Upper lobe of right lung (tissue), 1 donor: ENCODE data around the gene GCK. TPM values are rescaled to one million over a fixed set of nuclear protein-coding genes. Genes with fewer than 3 reads are reported as not detected.

ENCODE experiments used
- ATAC-seq: fragments of 200-7000 bp; cut with Tn5 transposase; one replicate; pipeline ENCODE4 v1.9.1; 2020; ENCODE audit warnings: mild to moderate bottlenecking, moderate library complexity
- DNase-seq: peaks from one replicate; pipeline ENCODE4 v3.0.0-alpha.2; 2020
- H3K27ac ChIP-seq: fragments of 200-600 bp; one replicate; pipeline ENCODE4 v1.8.0; 2022
- H3K27me3 ChIP-seq: fragments of 200-600 bp; one replicate; pipeline ENCODE4 v1.8.0; 2022; ENCODE audit warnings: mild to moderate bottlenecking
- H3K36me3 ChIP-seq: fragments of 200-600 bp; one replicate; pipeline ENCODE4 v1.8.0; 2022
- H3K4me1 ChIP-seq: fragments of 200-600 bp; one replicate; pipeline ENCODE4 v1.8.0; 2022
- H3K4me3 ChIP-seq: fragments of 200-600 bp; one replicate; pipeline ENCODE4 v1.8.0; 2022; ENCODE audit warnings: mild to moderate bottlenecking
- H3K9me3 ChIP-seq: fragments of 200-600 bp; one replicate; pipeline ENCODE4 v1.8.0; 2022
- CTCF ChIP-seq: fragments of 200-600 bp; IDR thresholded peaks from one replicate; pipeline ENCODE4 v1.8.0; 2022; ENCODE audit warnings: antibody characterized with exemption
- intact Hi-C: fragments of 100-400 bp; cut with DNase I; formaldehyde crosslinking; loops from one replicate; pipeline ENCODE4 v1.11.0; 2022
- total RNA-seq: library from RNA; stranded (reverse); fragmentation: NEBNext Ultra II Directional; extraction: Animal tissue kit (Norgen Biotek cat#: 25700); gene quantifications from one replicate; pipeline ENCODE4 v1.2.1, GENCODE V29; 2021
- donor health status: DM: no; HTN: yes; CAD: no; lungs with severe emphysema.

The GCK gene
- total RNA-seq, 1 donor from 2014 or later = 0.23 TPM

GRCh38 chr7:44111761-44112160 lies 77.5 kb downstream of the GCK start:
- no peak for TF ChIP-seq CTCF
- intact Hi-C loops = no loop called here
- DNase-seq = no peak
- Histone ChIP-seq H3K4me3 (no peak overlapping the region), H3K4me1 (no peaks in the 10 kb centered on the region), H3K27me3 (no peaks in the 10 kb centered on the region), H3K36me3 (peaks cover 51% of the 10 kb centered on the region), H3K9me3 (no peaks in the 10 kb centered on the region), H3K27ac (no peak overlapping the region)
- ATAC-seq = no peak

GRCh38 chr7:44110719-44111635 lies 78.3 kb downstream of the GCK start:
- no peak overlapping the region for H3K4me3 ChIP-seq
- ATAC-seq = no peak
- H3K27ac ChIP-seq = no peak overlapping the region
- H3K9me3 ChIP-seq = no peaks in the 10 kb centered on the region
- DNase-seq = no peak
- intact Hi-C loops = no loop called here
- H3K36me3 ChIP-seq = peaks cover 52% of the 10 kb centered on the region
- H3K27me3 ChIP-seq = no peaks in the 10 kb centered on the region
- H3K4me1 ChIP-seq = no peaks in the 10 kb centered on the region
- no peak for TF ChIP-seq CTCF

- no peak for DNase-seq
- Histone ChIP-seq H3K27me3 (no peaks in the 10 kb centered on the region), H3K4me3 (no peak overlapping the region), H3K36me3 (peaks cover 47% of the 10 kb centered on the region), H3K4me1 (no peaks in the 10 kb centered on the region), H3K27ac (no peak overlapping the region), H3K9me3 (no peaks in the 10 kb centered on the region)
- no peak for ATAC-seq
- TF ChIP-seq CTCF = no peak
- intact Hi-C loops = no loop called here
These were observed 79.2 kb downstream of the GCK start for GRCh38 chr7:44109991-44110390.

GRCh38 chr7:44108768-44109750 lies 80.2 kb downstream of the GCK start:
- TF ChIP-seq CTCF = no peak
- H3K36me3 ChIP-seq = peaks cover 38% of the 10 kb centered on the region
- no peak overlapping the region for H3K4me3 ChIP-seq
- DNase-seq = no peak
- intact Hi-C loops = no loop called here
- H3K27me3 ChIP-seq = no peaks in the 10 kb centered on the region
- no peaks in the 10 kb centered on the region for H3K4me1 ChIP-seq
- no peak for ATAC-seq
- H3K27ac ChIP-seq = no peak overlapping the region
- H3K9me3 ChIP-seq = no peaks in the 10 kb centered on the region

GRCh38 chr7:44107961-44108767 lies 81.1 kb downstream of the GCK start:
- intact Hi-C loops = no loop called here
- no peak for ATAC-seq
- Histone ChIP-seq H3K4me1 (no peaks in the 10 kb centered on the region), H3K4me3 (no peak overlapping the region), H3K9me3 (no peaks in the 10 kb centered on the region), H3K36me3 (peaks cover 38% of the 10 kb centered on the region), H3K27me3 (no peaks in the 10 kb centered on the region), H3K27ac (no peak overlapping the region)
- no peak for DNase-seq
- TF ChIP-seq CTCF = no peak
